Lower lobe of right lung (tissue), 2 donors: ENCODE data around the gene SCLY. TPM values are rescaled to one million over a fixed set of nuclear protein-coding genes. Genes with fewer than 3 reads are reported as not detected.
A peak's percentile ranks its signal among the peaks of the same experiment; 100 is the strongest.

Source experiments
- ATAC-seq, 2 donors: fragments of 200-7000 bp; cut with Tn5 transposase; one replicate each; pipeline ENCODE4 v1.9.1; 2020 to 2022; ENCODE audit warnings: mild to moderate bottlenecking in 2 of 2, moderate library complexity in 2 of 2
- DNase-seq: peaks from one replicate; pipeline ENCODE4 v3.0.0-alpha.2; 2020
- H3K27ac ChIP-seq: fragments of 200-600 bp; one replicate; pipeline ENCODE4 v1.8.0; 2022
- H3K27me3 ChIP-seq: fragments of 200-600 bp; one replicate; pipeline ENCODE4 v1.8.0; 2022; ENCODE audit warnings: low read depth
- H3K36me3 ChIP-seq: fragments of 200-600 bp; one replicate; pipeline ENCODE4 v1.8.0; 2022; ENCODE audit warnings: mild to moderate bottlenecking
- H3K4me1 ChIP-seq: fragments of 200-600 bp; one replicate; pipeline ENCODE4 v1.8.0; 2022
- H3K4me3 ChIP-seq: fragments of 200-600 bp; one replicate; pipeline ENCODE4 v1.8.0; 2022; ENCODE audit warnings: mild to moderate bottlenecking
- H3K9me3 ChIP-seq: fragments of 200-600 bp; one replicate; pipeline ENCODE4 v1.8.0; 2022
- intact Hi-C: fragments of 100-400 bp; cut with DNase I; formaldehyde crosslinking; loops from one replicate; pipeline ENCODE4 v1.11.0; 2022
- total RNA-seq: library from RNA; stranded (reverse); fragmentation: NEBNext Ultra II Directional; extraction: Animal tissue kit (Norgen Biotek cat#: 25700); gene quantifications from one replicate; pipeline ENCODE4 v1.2.1, GENCODE V29; 2021
- TF ChIP-seq, protein P1 (sequence below): fragments of 200-600 bp; IDR thresholded peaks from one replicate; pipeline ENCODE4 v1.8.0; 2022; ENCODE audit warnings: antibody characterized with exemption, mild to moderate bottlenecking
- donor health status: DM: no; HTN: yes; CAD: no; lungs with severe emphysema.

The SCLY gene
- total RNA-seq, 1 donor from 2014 or later = 12.4 TPM

DNA sequence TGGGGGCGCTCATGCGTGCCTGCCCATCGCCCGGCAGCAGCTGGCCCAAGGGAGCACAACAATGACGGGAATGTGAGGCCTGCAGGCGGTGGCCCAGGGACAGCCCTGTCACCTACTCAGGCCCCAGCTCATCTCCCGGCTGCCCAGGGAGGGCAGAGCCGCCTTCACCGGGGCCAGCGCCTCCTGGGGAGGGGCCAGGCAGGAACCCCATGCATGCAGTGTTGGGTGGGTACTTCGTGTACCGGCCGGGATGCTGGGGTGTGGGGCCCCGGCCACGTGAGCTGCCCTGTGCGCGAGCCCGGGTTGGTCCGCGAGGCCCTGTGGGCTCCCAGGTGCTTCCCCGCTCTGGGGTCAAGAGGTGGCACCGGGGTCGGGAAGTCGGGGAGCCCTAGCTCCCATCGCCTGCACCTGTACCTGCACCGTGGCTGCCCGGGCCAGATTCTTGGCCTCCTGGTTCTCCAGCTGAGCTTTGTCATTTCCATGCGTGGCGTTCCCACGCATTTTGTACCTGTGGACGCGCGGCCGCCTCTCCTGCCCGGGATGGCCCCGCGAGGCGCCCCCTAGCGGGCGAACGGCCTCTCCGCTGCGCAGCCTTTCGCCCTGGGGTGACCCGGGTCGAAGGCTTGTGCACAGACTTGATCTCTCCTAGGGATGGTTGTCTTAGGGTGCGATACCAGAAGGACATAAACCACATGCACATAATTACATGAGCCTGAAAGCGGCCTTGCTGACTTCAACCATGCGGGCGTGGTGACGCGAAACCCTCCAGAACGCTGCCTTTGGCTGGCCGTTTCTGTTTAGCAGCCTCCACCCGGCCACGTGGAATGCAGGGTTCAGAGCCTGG, 78.6 kb downstream of the SCLY start:
- Histone ChIP-seq H3K36me3 (no peaks in the 10 kb centered on the region), H3K4me3 (peak overlapping the region; percentile 27), H3K27me3 (no peaks in the 10 kb centered on the region), H3K27ac (no peak overlapping the region), H3K9me3 (no peaks in the 10 kb centered on the region), H3K4me1 (peaks cover 19% of the 10 kb centered on the region)
- ATAC-seq (no peak), DNase-seq (no peak)
- intact Hi-C loops = no loop called here
- TF ChIP-seq, protein P1, sequence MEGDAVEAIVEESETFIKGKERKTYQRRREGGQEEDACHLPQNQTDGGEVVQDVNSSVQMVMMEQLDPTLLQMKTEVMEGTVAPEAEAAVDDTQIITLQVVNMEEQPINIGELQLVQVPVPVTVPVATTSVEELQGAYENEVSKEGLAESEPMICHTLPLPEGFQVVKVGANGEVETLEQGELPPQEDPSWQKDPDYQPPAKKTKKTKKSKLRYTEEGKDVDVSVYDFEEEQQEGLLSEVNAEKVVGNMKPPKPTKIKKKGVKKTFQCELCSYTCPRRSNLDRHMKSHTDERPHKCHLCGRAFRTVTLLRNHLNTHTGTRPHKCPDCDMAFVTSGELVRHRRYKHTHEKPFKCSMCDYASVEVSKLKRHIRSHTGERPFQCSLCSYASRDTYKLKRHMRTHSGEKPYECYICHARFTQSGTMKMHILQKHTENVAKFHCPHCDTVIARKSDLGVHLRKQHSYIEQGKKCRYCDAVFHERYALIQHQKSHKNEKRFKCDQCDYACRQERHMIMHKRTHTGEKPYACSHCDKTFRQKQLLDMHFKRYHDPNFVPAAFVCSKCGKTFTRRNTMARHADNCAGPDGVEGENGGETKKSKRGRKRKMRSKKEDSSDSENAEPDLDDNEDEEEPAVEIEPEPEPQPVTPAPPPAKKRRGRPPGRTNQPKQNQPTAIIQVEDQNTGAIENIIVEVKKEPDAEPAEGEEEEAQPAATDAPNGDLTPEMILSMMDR = peak; percentile 47

DNA sequence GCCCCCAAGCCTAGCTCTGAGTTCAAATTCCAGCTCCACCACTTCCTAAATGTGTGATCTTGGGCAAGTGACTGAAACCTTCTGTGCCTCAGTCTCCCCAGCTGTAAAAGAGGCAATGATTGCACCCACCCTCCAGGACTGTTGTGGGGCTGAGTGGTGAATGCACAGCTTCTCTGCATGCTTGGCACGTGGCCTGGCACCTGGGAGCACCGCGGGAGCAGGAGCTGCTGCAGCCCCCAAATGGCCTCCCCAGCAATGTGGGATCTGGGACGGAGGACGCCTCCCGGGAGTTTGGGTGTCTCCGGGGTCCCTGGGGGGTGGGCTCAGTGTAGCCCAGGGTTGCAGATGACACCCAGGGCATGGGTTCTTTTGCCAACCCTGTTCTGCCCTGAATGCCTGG, 79.2 kb downstream of the SCLY start:
- ATAC-seq (no peak), DNase-seq (no peak)
- H3K36me3 ChIP-seq = no peaks in the 10 kb centered on the region
- peaks cover 19% of the 10 kb centered on the region for H3K4me1 ChIP-seq
- no peaks in the 10 kb centered on the region for H3K9me3 ChIP-seq
- no peaks in the 10 kb centered on the region for H3K27me3 ChIP-seq
- intact Hi-C loops = no loop called here
- no peak overlapping the region for H3K4me3 ChIP-seq
- no peak overlapping the region for H3K27ac ChIP-seq
- TF ChIP-seq, protein P1 = no peak

DNA sequence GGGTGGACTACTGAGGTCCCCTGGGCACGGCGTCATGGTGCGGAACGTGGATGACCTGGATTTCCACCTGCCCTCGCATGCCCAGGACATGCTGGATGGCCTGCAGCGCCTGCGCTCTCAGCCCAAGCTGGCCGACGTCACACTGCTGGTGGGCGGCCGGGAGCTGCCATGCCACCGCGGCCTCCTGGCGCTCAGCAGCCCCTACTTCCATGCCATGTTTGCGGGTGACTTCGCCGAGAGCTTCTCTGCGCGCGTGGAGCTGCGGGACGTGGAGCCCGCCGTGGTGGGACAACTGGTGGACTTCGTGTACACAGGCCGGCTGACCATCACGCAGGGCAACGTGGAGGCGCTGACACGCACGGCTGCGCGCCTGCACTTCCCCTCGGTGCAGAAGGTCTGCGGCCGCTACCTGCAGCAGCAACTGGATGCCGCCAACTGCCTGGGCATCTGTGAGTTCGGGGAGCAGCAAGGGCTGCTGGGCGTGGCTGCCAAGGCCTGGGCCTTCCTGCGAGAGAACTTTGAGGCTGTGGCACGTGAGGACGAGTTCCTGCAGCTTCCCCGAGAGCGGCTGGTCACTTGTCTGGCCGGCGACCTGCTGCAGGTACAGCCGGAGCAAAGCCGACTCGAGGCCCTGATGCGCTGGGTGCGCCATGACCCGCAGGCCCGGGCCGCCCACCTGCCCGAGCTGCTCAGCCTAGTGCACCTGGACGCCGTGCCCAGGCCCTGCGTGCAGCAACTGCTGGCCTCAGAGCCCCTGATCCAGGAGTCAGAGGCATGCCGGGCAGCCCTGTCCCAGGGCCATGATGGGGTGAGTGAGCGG, 80.1 kb downstream of the SCLY start:
- no peaks in the 10 kb centered on the region for H3K9me3 ChIP-seq
- intact Hi-C loops = no loop called here
- no peak overlapping the region for H3K4me3 ChIP-seq
- H3K36me3 ChIP-seq = no peaks in the 10 kb centered on the region
- TF ChIP-seq, protein P1 = no peak
- H3K27ac ChIP-seq = no peak overlapping the region
- DNase-seq = no peak
- H3K27me3 ChIP-seq = no peaks in the 10 kb centered on the region
- ATAC-seq = no peak
- H3K4me1 ChIP-seq = peaks cover 19% of the 10 kb centered on the region

DNA sequence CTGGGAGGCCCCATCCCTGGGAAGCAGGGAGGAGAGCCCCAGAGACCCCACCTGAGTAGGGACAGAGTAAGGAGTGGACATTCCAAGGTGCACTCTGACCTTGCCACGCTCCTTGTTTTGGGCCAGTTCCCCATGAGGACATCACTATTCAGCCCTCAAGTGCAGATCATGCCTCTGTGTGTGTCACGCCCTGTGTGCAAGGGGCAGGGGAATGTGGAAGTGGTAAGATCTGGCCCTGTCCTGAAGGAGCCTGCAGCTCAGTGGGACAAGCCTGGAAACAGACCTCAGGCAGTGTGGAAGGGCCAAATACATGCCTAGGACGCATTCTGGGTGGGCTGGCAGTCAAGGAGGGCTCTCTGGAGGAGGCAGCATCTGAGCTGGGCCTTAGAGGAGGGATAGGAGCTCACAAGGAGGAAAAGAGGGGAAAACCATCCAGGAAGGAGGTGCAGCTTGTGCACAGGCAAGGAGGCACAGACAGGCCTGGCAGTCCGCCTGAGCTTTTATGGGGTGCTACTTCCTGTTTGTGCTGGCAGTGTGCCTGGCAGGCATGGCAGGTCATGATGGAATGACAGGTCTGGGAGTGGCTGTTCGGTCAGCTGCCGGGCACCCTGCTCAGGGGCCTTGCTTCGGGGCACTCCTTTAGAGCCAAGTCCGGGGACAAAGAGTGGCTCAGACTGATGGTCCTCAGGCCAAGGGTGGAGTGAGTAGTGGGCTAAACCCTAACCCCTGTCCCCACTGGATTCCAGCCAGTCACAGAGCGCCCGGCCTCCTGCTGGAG, 80.9 kb downstream of the SCLY start:
- Histone ChIP-seq H3K27ac (no peak overlapping the region), H3K4me1 (peaks cover 19% of the 10 kb centered on the region), H3K9me3 (no peaks in the 10 kb centered on the region), H3K36me3 (no peaks in the 10 kb centered on the region), H3K4me3 (no peak overlapping the region), H3K27me3 (no peaks in the 10 kb centered on the region)
- TF ChIP-seq, protein P1 = no peak
- ATAC-seq (peak; percentile 39 to 52), DNase-seq (peak; percentile 75)
- intact Hi-C loops = no loop called here
